ENCODE data around the gene INPPL1. TPM values are rescaled to one million over a fixed set of nuclear protein-coding genes. Genes with fewer than 3 reads are reported as not detected.

INPPL1 gene
- total and polyA plus RNA-seq, 2 donors (not counting 1 experiment from before 2014, with no cell fraction given): 205 to 208 TPM

DNA sequence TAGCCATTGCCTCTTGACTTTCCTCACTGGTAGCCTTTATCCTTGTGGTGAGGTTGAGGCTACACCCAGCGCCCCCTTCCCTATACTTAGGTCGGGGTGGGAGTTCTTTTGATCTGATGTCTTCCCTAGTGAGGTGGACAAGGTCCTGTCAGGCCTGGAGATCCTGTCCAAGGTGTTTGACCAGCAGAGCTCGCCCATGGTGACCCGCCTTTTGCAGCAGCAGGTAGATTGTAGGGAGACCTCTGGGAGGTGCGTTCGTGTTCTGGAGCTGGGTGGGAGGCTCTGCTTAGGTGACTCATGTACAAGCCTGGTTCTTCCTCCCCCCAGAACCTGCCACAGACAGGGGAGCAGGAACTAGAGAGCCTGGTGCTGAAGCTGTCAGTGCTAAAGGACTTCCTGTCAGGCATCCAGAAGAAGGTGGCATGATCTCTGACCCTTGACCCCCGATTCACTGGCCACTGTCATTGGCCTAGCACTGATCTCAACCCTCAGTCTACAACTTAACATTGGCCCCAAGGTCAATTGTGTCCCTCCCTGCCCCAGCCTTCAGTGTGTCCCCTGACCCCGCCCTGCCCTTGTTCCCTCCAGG lies 4.9 kb downstream of the INPPL1 start:
- Histone ChIP-seq H3K27ac (ENCODE audit: low read length in 2 of 2) (no peak overlapping the region), H2AFZ (ENCODE audit: insufficient read depth, low read depth, low read length, poor library complexity, severe bottlenecking) (no peak overlapping the region), H3K9ac (ENCODE audit: low read length) (no peak overlapping the region), H3K4me1 (ENCODE audit: control insufficient read depth in 2 of 2, insufficient read depth in 2 of 2, low read length in 2 of 2) (peaks cover 13 to 22% of the 10 kb centered on the region in 2 donors), H3K27me3 (replicated peaks in 1 of 4; ENCODE audit: control extremely low read depth in 1 of 4, control insufficient read depth in 3 of 4, insufficient read depth in 4 of 4, low read length in 3 of 4) (no peaks in the 10 kb centered on the region), H3K79me2 (ENCODE audit: control insufficient read depth, insufficient read depth, low read length) (peaks cover under 1% of the 10 kb centered on the region), H3K36me3 (replicated peaks in 1 of 2; ENCODE audit: control extremely low read depth in 1 of 2, control insufficient read depth in 1 of 2, extremely low read depth in 1 of 2, insufficient read depth in 2 of 2, low read length in 1 of 2) (peaks cover 0 to 60% of the 10 kb centered on the region in 2 experiments), H3K9me3 (ENCODE audit: control extremely low read depth in 1 of 3, control insufficient read depth in 2 of 3, insufficient read depth in 1 of 3, low read length in 2 of 3) (no peaks in the 10 kb centered on the region), H3K4me3 (ENCODE audit: control extremely low read depth in 1 of 5, extremely low read depth in 1 of 5, insufficient read depth in 1 of 5, low read depth in 2 of 5, low read length in 4 of 5) (no peak overlapping the region), H3K4me2 (replicated peaks; ENCODE audit: low read depth, low read length, poor library complexity, severe bottlenecking) (no peak overlapping the region), H4K20me1 (ENCODE audit: control insufficient read depth, insufficient read depth, low read length, poor library complexity, severe bottlenecking) (no peaks in the 10 kb centered on the region)
- ATAC-seq (ENCODE audit: low read depth) (no peak), DNase-seq (no peak)
- 100% methylated on average over 4 of the region's 8 CpGs for WGBS (ENCODE audit: insufficient coverage)
- Mint-ChIP-seq H3K27me3 (no peaks in the 10 kb centered on the region), H3K9me3 (ENCODE audit: insufficient read depth) (no peaks in the 10 kb centered on the region), H3K4me3 (no peak overlapping the region), H3K27ac (no peak overlapping the region), H3K4me1 (peaks cover 25% of the 10 kb centered on the region)
- ChIA-PET CTCF (no interaction called here), POLR2A (no interaction called here)
- intact Hi-C loops (cut with micrococcal nuclease): loop anchor here (10.0 kb wide), 2 partner anchors 585 to 1365 kb away; partner anchors contain the start of genes ATG16L2 and FAM168A
- TF ChIP-seq, protein P1, sequence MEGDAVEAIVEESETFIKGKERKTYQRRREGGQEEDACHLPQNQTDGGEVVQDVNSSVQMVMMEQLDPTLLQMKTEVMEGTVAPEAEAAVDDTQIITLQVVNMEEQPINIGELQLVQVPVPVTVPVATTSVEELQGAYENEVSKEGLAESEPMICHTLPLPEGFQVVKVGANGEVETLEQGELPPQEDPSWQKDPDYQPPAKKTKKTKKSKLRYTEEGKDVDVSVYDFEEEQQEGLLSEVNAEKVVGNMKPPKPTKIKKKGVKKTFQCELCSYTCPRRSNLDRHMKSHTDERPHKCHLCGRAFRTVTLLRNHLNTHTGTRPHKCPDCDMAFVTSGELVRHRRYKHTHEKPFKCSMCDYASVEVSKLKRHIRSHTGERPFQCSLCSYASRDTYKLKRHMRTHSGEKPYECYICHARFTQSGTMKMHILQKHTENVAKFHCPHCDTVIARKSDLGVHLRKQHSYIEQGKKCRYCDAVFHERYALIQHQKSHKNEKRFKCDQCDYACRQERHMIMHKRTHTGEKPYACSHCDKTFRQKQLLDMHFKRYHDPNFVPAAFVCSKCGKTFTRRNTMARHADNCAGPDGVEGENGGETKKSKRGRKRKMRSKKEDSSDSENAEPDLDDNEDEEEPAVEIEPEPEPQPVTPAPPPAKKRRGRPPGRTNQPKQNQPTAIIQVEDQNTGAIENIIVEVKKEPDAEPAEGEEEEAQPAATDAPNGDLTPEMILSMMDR (IDR thresholded peaks at IDR 0.05): no peak
- no peak for TF ChIP-seq EZH2 (IDR thresholded peaks at IDR 0.05; ENCODE audit: borderline replicate concordance, insufficient read depth, low read depth, low read length, poor library complexity, severe bottlenecking)

DNA sequence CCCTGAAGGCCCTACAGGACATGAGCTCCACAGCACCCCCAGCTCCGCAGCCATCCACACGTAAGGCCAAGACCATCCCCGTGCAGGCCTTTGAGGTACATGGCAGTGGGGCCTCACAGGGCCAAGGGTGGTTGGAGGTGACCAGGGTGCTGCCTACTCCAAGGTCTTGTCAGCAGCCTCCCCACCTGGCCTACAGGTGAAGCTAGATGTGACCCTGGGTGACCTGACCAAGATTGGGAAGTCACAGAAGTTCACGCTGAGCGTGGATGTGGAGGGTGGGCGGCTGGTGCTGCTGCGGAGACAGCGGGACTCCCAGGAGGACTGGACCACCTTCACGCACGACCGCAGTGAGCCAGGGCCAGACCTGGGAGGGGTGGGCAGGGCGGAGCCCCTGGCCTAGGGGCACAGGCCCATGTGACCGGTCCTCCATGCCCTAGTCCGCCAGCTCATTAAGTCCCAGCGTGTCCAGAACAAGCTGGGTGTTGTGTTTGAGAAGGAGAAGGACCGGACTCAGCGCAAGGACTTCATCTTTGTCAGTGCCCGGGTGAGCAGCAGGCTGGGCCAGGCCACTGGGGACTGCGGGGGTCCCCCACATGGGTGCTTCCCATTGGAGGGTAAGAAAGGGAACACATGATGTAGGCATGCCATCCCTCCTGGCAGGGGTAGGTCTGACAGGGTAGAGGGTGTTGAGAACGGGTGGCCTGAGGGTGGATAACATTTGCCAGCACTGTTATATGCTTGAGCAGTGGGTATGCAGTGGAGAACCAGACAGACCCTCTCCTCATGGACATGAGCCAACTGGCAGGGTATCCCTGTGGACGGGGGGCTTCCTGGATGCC lies 5.6 kb downstream of the INPPL1 start:
- intact Hi-C loops (cut with micrococcal nuclease): loop anchor here (10.0 kb wide), 2 partner anchors 585 to 1365 kb away; partner anchors contain the start of genes ATG16L2 and FAM168A
- Mint-ChIP-seq H3K4me3 (no peak overlapping the region), H3K9me3 (ENCODE audit: insufficient read depth) (no peaks in the 10 kb centered on the region), H3K27ac (no peak overlapping the region), H3K27me3 (no peaks in the 10 kb centered on the region), H3K4me1 (peaks cover 29% of the 10 kb centered on the region)
- POLR2A ChIA-PET: no interaction called here
- Histone ChIP-seq H4K20me1 (ENCODE audit: control insufficient read depth, insufficient read depth, low read length, poor library complexity, severe bottlenecking) (no peaks in the 10 kb centered on the region), H3K9ac (ENCODE audit: low read length) (no peak overlapping the region), H3K79me2 (ENCODE audit: control insufficient read depth, insufficient read depth, low read length) (no peaks in the 10 kb centered on the region), H3K27me3 (replicated peaks in 1 of 4; ENCODE audit: control extremely low read depth in 1 of 4, control insufficient read depth in 3 of 4, insufficient read depth in 4 of 4, low read length in 3 of 4) (no peaks in the 10 kb centered on the region), H3K27ac (ENCODE audit: low read length in 2 of 2) (no peak overlapping the region), H3K4me1 (ENCODE audit: control insufficient read depth in 2 of 2, insufficient read depth in 2 of 2, low read length in 2 of 2) (peaks cover 15 to 26% of the 10 kb centered on the region in 2 donors), H3K9me3 (ENCODE audit: control extremely low read depth in 1 of 3, control insufficient read depth in 2 of 3, insufficient read depth in 1 of 3, low read length in 2 of 3) (no peaks in the 10 kb centered on the region), H3K4me2 (replicated peaks; ENCODE audit: low read depth, low read length, poor library complexity, severe bottlenecking) (no peak overlapping the region), H3K36me3 (replicated peaks in 1 of 2; ENCODE audit: control extremely low read depth in 1 of 2, control insufficient read depth in 1 of 2, extremely low read depth in 1 of 2, insufficient read depth in 2 of 2, low read length in 1 of 2) (peaks cover 0 to 66% of the 10 kb centered on the region in 2 experiments), H3K4me3 (ENCODE audit: control extremely low read depth in 1 of 5, extremely low read depth in 1 of 5, insufficient read depth in 1 of 5, low read depth in 2 of 5, low read length in 4 of 5) (no peak overlapping the region), H2AFZ (ENCODE audit: insufficient read depth, low read depth, low read length, poor library complexity, severe bottlenecking) (no peak overlapping the region)
- WGBS (ENCODE audit: insufficient coverage): 98% methylated on average over 21 of the region's 21 CpGs
- DNase-seq: no peak
- ATAC-seq (ENCODE audit: low read depth): no peak
- CTCF ChIA-PET: no interaction called here
- TF ChIP-seq, protein P1 (IDR thresholded peaks at IDR 0.05): no peak
- TF ChIP-seq EZH2 (IDR thresholded peaks at IDR 0.05; ENCODE audit: borderline replicate concordance, insufficient read depth, low read depth, low read length, poor library complexity, severe bottlenecking): no peak
